ENCODE data around the gene PDE7B. TPM values are rescaled to one million over a fixed set of nuclear protein-coding genes. Genes with fewer than 3 reads are reported as not detected.

PDE7B gene
- total RNA-seq, 1 experiment from 2014 or later: not detected

DNA sequence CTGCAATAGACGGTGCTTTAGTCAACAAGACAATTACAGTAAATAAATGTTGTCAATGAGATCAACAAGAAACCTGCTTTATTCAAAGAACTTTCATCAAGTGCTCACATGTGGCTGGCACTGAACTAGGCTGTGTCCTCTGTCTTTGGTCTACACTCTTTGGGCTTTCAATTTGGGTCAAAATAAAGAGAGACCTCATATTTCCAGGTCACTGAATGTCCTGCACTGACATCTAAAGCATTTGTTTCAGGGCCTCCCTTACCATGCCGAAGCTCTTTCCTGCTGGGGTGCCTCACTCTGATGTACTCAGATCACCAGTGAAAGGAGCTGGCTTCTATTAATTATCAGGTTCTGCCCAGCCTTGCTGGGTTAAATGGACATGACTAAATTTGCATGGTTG, 32.0 kb downstream of the PDE7B start:
- no peaks in the 10 kb centered on the region for H3K36me3 ChIP-seq (ENCODE audit: insufficient read depth, low read length)
- no peaks in the 10 kb centered on the region for H3K79me2 ChIP-seq (ENCODE audit: low read length)
- no peak for DNase-seq
- no peak overlapping the region for H3K4me3 ChIP-seq (ENCODE audit: low read length)
- no peaks in the 10 kb centered on the region for H3K9me2 ChIP-seq (replicated peaks; ENCODE audit: insufficient read depth, low read length)
- H2AFZ ChIP-seq (ENCODE audit: low read length): no peak overlapping the region
- no peaks in the 10 kb centered on the region for H3K9me3 ChIP-seq (ENCODE audit: low read length)
- no peak overlapping the region for H3K27ac ChIP-seq (ENCODE audit: low read length)
- no peak overlapping the region for H3K4me2 ChIP-seq (ENCODE audit: low read depth, low read length, poor library complexity, severe bottlenecking)
- H3K27me3 ChIP-seq (ENCODE audit: low read length): no peaks in the 10 kb centered on the region
- no peak overlapping the region for H3K9ac ChIP-seq (ENCODE audit: low read length)
- H4K20me1 ChIP-seq (ENCODE audit: insufficient read depth, low read depth, low read length): no peaks in the 10 kb centered on the region
- no peaks in the 10 kb centered on the region for H3K4me1 ChIP-seq (ENCODE audit: low read length)

DNA sequence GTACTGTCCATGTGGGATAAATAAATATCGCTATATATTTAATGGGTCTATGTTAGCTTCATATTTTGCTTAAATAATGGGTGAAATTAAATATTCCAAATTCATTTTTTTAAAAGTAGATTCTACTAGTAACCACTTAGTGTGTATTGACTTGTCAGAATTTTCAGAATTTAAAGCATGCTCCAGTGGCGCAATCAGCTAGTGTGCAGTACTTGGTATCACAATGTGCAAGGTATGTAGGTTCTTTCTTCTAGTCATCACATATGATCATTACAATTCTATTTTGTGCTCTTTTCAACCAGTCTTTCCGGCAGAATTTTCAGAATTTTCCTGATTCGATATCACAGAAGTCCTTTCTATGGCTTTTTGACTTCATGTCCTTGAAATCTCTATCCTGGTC, 32.6 kb downstream of the PDE7B start:
- H3K79me2 ChIP-seq (ENCODE audit: low read length): no peaks in the 10 kb centered on the region
- DNase-seq: no peak
- no peak overlapping the region for H3K27ac ChIP-seq (ENCODE audit: low read length)
- H3K27me3 ChIP-seq (ENCODE audit: low read length): no peaks in the 10 kb centered on the region
- H4K20me1 ChIP-seq (ENCODE audit: insufficient read depth, low read depth, low read length): no peaks in the 10 kb centered on the region
- H3K4me1 ChIP-seq (ENCODE audit: low read length): no peaks in the 10 kb centered on the region
- H3K4me3 ChIP-seq (ENCODE audit: low read length): no peak overlapping the region
- H3K9me3 ChIP-seq (ENCODE audit: low read length): no peaks in the 10 kb centered on the region
- H2AFZ ChIP-seq (ENCODE audit: low read length): no peak overlapping the region
- H3K36me3 ChIP-seq (ENCODE audit: insufficient read depth, low read length): no peaks in the 10 kb centered on the region
- no peak overlapping the region for H3K4me2 ChIP-seq (ENCODE audit: low read depth, low read length, poor library complexity, severe bottlenecking)
- H3K9ac ChIP-seq (ENCODE audit: low read length): no peak overlapping the region
- H3K9me2 ChIP-seq (replicated peaks; ENCODE audit: insufficient read depth, low read length): no peaks in the 10 kb centered on the region

DNA sequence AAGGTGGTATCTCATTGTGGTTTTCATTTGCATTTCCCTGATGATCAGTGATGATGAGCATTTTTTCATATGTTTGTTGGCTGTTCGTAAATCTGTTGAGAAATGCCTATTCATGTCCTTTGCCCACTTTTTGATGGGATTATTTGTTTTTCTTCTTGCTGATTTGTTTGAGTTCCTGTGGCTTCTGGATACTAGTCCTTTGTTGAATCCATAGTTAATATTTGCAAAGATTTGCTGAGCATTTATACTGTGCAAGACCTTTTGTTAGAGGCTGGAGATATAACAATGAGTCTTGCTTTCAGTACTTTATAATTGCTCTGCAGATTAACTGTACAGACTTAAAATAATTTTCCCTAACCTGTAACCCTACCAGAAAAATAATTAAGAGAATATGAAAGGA, 35.6 kb downstream of the PDE7B start:
- no peaks in the 10 kb centered on the region for H3K79me2 ChIP-seq (ENCODE audit: low read length)
- no peak overlapping the region for H3K4me3 ChIP-seq (ENCODE audit: low read length)
- no peaks in the 10 kb centered on the region for H4K20me1 ChIP-seq (ENCODE audit: insufficient read depth, low read depth, low read length)
- no peak overlapping the region for H3K9ac ChIP-seq (ENCODE audit: low read length)
- no peak overlapping the region for H3K4me2 ChIP-seq (ENCODE audit: low read depth, low read length, poor library complexity, severe bottlenecking)
- no peaks in the 10 kb centered on the region for H3K9me3 ChIP-seq (ENCODE audit: low read length)
- no peak overlapping the region for H2AFZ ChIP-seq (ENCODE audit: low read length)
- H3K4me1 ChIP-seq (ENCODE audit: low read length): no peaks in the 10 kb centered on the region
- no peaks in the 10 kb centered on the region for H3K36me3 ChIP-seq (ENCODE audit: insufficient read depth, low read length)
- no peaks in the 10 kb centered on the region for H3K27me3 ChIP-seq (ENCODE audit: low read length)
- H3K27ac ChIP-seq (ENCODE audit: low read length): no peak overlapping the region
- no peak for DNase-seq
- H3K9me2 ChIP-seq (replicated peaks; ENCODE audit: insufficient read depth, low read length): no peaks in the 10 kb centered on the region

DNA sequence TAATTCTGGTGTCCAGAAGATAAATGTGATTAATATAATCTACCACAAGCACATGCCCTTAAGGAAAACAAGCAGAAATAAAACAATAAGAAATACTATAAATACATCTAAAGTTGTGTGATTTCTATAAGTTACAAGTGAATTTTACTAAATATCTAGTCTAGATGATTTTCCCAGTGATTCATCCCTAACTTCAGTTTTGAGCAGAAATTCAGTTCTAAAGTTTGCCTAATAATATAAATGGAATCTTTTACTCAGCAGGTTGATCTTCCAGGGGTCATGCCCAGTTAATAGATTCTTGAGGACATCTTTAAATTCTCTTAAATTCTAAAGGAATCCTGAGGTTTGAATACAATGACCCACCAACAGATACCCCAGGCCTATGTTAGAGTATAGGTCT, 37.3 kb downstream of the PDE7B start:
- Histone ChIP-seq H2AFZ (ENCODE audit: low read length) (no peak overlapping the region), H3K27me3 (ENCODE audit: low read length) (no peaks in the 10 kb centered on the region), H3K9ac (ENCODE audit: low read length) (no peak overlapping the region), H3K27ac (ENCODE audit: low read length) (no peak overlapping the region), H3K9me3 (ENCODE audit: low read length) (no peaks in the 10 kb centered on the region), H3K4me3 (ENCODE audit: low read length) (no peak overlapping the region), H3K9me2 (replicated peaks; ENCODE audit: insufficient read depth, low read length) (no peaks in the 10 kb centered on the region), H3K79me2 (ENCODE audit: low read length) (no peaks in the 10 kb centered on the region), H3K4me1 (ENCODE audit: low read length) (no peaks in the 10 kb centered on the region), H3K4me2 (ENCODE audit: low read depth, low read length, poor library complexity, severe bottlenecking) (no peak overlapping the region), H3K36me3 (ENCODE audit: insufficient read depth, low read length) (no peaks in the 10 kb centered on the region), H4K20me1 (ENCODE audit: insufficient read depth, low read depth, low read length) (no peaks in the 10 kb centered on the region)
- DNase-seq: no peak

DNA sequence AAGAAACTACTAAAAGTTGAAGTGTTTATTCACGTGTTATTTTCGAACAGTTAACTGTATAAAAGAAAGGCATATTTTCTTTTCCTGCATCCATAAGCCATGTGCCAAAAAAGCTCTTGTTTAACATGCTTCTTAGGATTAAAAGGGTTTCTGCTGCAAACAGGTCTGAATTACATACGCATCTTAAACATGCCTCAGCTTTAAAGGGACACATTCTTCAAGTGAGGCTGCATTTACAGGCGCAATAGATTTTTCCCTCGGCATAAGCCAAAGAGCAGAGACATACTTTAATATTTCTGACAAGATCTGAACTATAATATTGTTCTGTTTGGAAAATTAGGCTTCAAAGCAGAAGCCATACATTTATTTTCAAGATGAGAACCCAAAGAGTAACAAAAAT, 39.4 kb downstream of the PDE7B start:
- no peak overlapping the region for H3K4me2 ChIP-seq (ENCODE audit: low read depth, low read length, poor library complexity, severe bottlenecking)
- H3K27me3 ChIP-seq (ENCODE audit: low read length): no peaks in the 10 kb centered on the region
- H3K9ac ChIP-seq (ENCODE audit: low read length): no peak overlapping the region
- DNase-seq: no peak
- H3K9me3 ChIP-seq (ENCODE audit: low read length): no peaks in the 10 kb centered on the region
- H3K79me2 ChIP-seq (ENCODE audit: low read length): no peaks in the 10 kb centered on the region
- no peaks in the 10 kb centered on the region for H3K36me3 ChIP-seq (ENCODE audit: insufficient read depth, low read length)
- no peaks in the 10 kb centered on the region for H3K9me2 ChIP-seq (replicated peaks; ENCODE audit: insufficient read depth, low read length)
- H4K20me1 ChIP-seq (ENCODE audit: insufficient read depth, low read depth, low read length): no peaks in the 10 kb centered on the region
- no peak overlapping the region for H2AFZ ChIP-seq (ENCODE audit: low read length)
- no peaks in the 10 kb centered on the region for H3K4me1 ChIP-seq (ENCODE audit: low read length)
- no peak overlapping the region for H3K27ac ChIP-seq (ENCODE audit: low read length)
- H3K4me3 ChIP-seq (ENCODE audit: low read length): no peak overlapping the region

DNA sequence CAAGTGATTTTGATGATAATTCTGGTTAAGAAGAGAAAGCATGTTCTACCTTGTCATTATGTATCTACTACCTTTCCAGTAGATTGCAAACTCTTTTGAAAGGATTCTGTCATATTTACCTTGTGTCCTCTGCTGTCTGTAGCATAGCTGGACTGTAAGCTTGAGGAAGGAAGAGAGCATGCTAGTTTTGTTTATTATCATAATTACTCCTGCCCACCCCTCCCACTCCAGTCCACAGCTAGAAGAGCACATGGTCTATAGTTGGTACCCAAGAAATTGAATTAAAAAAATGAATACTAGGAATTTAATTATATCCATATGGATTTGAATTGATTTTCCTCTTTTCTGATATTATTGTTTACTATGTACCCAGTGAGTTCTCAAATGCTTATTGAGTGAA, 40.2 kb downstream of the PDE7B start:
- no peak overlapping the region for H2AFZ ChIP-seq (ENCODE audit: low read length)
- no peak overlapping the region for H3K9ac ChIP-seq (ENCODE audit: low read length)
- no peaks in the 10 kb centered on the region for H3K9me3 ChIP-seq (ENCODE audit: low read length)
- H3K4me1 ChIP-seq (ENCODE audit: low read length): no peaks in the 10 kb centered on the region
- no peak overlapping the region for H3K4me3 ChIP-seq (ENCODE audit: low read length)
- H3K4me2 ChIP-seq (ENCODE audit: low read depth, low read length, poor library complexity, severe bottlenecking): no peak overlapping the region
- no peaks in the 10 kb centered on the region for H3K27me3 ChIP-seq (ENCODE audit: low read length)
- no peaks in the 10 kb centered on the region for H3K79me2 ChIP-seq (ENCODE audit: low read length)
- H3K36me3 ChIP-seq (ENCODE audit: insufficient read depth, low read length): no peaks in the 10 kb centered on the region
- no peaks in the 10 kb centered on the region for H4K20me1 ChIP-seq (ENCODE audit: insufficient read depth, low read depth, low read length)
- H3K27ac ChIP-seq (ENCODE audit: low read length): no peak overlapping the region
- no peaks in the 10 kb centered on the region for H3K9me2 ChIP-seq (replicated peaks; ENCODE audit: insufficient read depth, low read length)
- DNase-seq: no peak

DNA sequence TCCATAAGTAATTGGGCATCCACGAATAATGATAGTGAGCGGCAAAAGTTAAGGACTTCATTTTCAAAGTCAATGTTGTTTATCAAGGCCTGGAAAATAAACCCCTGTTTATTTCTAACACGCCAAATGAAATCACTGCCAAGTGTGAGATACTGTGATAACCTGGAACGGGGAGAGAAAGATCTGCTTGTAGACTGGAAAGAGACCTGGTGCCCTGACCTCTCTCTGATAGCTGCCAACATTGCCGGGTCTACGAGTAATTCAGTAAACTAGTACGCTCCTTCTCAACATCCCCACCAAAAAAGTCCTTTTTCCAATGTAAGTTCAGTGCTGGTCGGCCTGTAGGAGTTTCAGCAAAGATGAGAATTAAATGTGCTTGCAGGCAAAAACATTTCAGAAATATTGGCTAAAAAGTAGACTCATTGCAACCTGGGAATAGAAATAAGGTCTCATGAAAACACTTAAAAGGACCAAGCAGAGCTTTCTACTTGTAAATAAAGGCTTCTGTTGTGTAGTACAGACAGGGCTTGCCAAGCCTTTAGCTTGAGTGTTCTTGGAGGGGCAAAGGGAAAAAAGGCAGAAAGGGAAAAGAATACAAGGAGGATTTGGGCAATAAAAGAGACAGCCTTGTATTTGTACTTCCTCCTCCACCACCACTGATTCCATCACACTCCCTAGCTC, 43.9 kb downstream of the PDE7B start:
- Histone ChIP-seq H3K9me3 (ENCODE audit: low read length) (no peaks in the 10 kb centered on the region), H3K27me3 (ENCODE audit: low read length) (no peaks in the 10 kb centered on the region), H3K9ac (ENCODE audit: low read length) (no peak overlapping the region), H3K9me2 (replicated peaks; ENCODE audit: insufficient read depth, low read length) (no peaks in the 10 kb centered on the region), H3K27ac (ENCODE audit: low read length) (no peak overlapping the region), H2AFZ (ENCODE audit: low read length) (no peak overlapping the region), H3K4me2 (ENCODE audit: low read depth, low read length, poor library complexity, severe bottlenecking) (no peak overlapping the region), H3K4me1 (ENCODE audit: low read length) (no peaks in the 10 kb centered on the region), H3K36me3 (ENCODE audit: insufficient read depth, low read length) (no peaks in the 10 kb centered on the region), H4K20me1 (ENCODE audit: insufficient read depth, low read depth, low read length) (no peaks in the 10 kb centered on the region), H3K4me3 (ENCODE audit: low read length) (no peak overlapping the region), H3K79me2 (ENCODE audit: low read length) (no peaks in the 10 kb centered on the region)
- no peak for DNase-seq

DNA sequence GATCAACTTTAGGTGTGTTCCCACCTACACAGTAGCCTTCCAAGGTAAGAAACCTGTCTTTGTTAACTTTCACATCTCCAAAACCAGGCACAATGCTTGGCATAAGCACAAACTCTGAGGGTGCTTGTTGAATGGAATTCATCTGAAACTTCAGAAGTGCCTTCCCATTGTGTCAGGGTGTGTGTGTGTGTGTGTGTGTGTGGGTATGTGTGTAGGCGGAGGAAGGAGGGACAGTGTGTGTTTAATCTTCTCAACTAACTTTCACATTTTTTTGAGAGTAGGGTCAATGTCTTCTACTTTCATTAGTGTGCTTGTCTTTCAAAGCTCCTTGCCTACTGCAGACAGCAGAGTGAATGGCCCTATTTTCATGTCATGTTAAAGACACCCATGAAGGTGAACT, 45.6 kb downstream of the PDE7B start:
- Histone ChIP-seq H3K4me3 (ENCODE audit: low read length) (no peak overlapping the region), H3K27ac (ENCODE audit: low read length) (no peak overlapping the region), H3K9me2 (replicated peaks; ENCODE audit: insufficient read depth, low read length) (no peaks in the 10 kb centered on the region), H3K36me3 (ENCODE audit: insufficient read depth, low read length) (no peaks in the 10 kb centered on the region), H3K4me2 (ENCODE audit: low read depth, low read length, poor library complexity, severe bottlenecking) (no peak overlapping the region), H3K79me2 (ENCODE audit: low read length) (no peaks in the 10 kb centered on the region), H3K9ac (ENCODE audit: low read length) (no peak overlapping the region), H2AFZ (ENCODE audit: low read length) (no peak overlapping the region), H3K9me3 (ENCODE audit: low read length) (no peaks in the 10 kb centered on the region), H3K27me3 (ENCODE audit: low read length) (no peaks in the 10 kb centered on the region), H4K20me1 (ENCODE audit: insufficient read depth, low read depth, low read length) (no peaks in the 10 kb centered on the region), H3K4me1 (ENCODE audit: low read length) (no peaks in the 10 kb centered on the region)
- DNase-seq: no peak

Measured in Karpas-422 (cell line).